Gastroesophageal sphincter (tissue), 4 donors: ENCODE measurements around the gene JPH4. TPM values are rescaled to one million over a fixed set of nuclear protein-coding genes. Genes with fewer than 3 reads are reported as not detected.

Source experiments
- ATAC-seq: fragments of 150-250 bp; one replicate; pipeline ENCODE4 v1.9.1; 2016; ENCODE audit warnings: mild to moderate bottlenecking, moderate library complexity
- H3K27ac ChIP-seq, 4 donors: fragments of 200-600 bp; sonication (generic) in 3 of 4; 1 replicate in 3 of 4; 2 replicates in 1 of 4; pipeline ENCODE4 v1.5.1; 2016 to 2019
- H3K27me3 ChIP-seq: fragments of 200-600 bp; sonication (generic); one replicate; pipeline ENCODE4 v1.5.1; 2019
- H3K36me3 ChIP-seq, 2 donors: fragments of 200-600 bp; sonication (generic); one replicate each; pipeline ENCODE4 v1.5.1; 2019; ENCODE audit warnings: control low read depth in 1 of 2
- H3K4me1 ChIP-seq, 3 donors: fragments of 200-600 bp; sonication (generic); 1 replicate in 2 of 3; 2 replicates in 1 of 3; pipeline ENCODE4 v1.5.1; 2016 to 2019; ENCODE audit warnings: control low read depth in 2 of 3
- H3K4me3 ChIP-seq, 2 donors: fragments of 200-600 bp; sonication (generic); one replicate each; pipeline ENCODE4 v1.5.1; 2019; ENCODE audit warnings: mild to moderate bottlenecking in 1 of 2, moderate library complexity in 1 of 2
- H3K9me3 ChIP-seq, 3 donors: fragments of 200-600 bp; sonication (generic); one replicate each; pipeline ENCODE4 v1.5.1; 2017 to 2019; ENCODE audit warnings: control low read depth in 2 of 3
- CTCF ChIP-seq, 4 experiments: fragments of 200-600 bp in 2 of 4; fragments of 450-650 bp in 2 of 4; sonication (generic) in 1 of 4; IDR thresholded peaks; one replicate each; pipeline ENCODE4 v1.5.1; 2017 to 2019; ENCODE audit warnings: antibody characterized with exemption in 4 of 4, mild to moderate bottlenecking in 2 of 4, moderate library complexity in 2 of 4
- EP300 ChIP-seq: sonication (generic); formaldehyde crosslinking; IDR thresholded peaks from one replicate; pipeline ENCODE4 v1.6.1; 2017; ENCODE audit warnings: antibody characterized with exemption, mild to moderate bottlenecking
- POLR2A ChIP-seq, 2 donors: fragments of 450-650 bp; IDR thresholded peaks; one replicate each; pipeline ENCODE4 v1.6.1; 2017; ENCODE audit warnings: antibody characterized with exemption in 2 of 2, mild to moderate bottlenecking in 2 of 2, moderate library complexity in 1 of 2
- POLR2AphosphoS5 ChIP-seq: sonication (generic); formaldehyde crosslinking; IDR thresholded peaks from one replicate; pipeline ENCODE4 v1.6.1; 2017; ENCODE audit warnings: antibody characterized with exemption
- WGBS, 2 donors: methylation state at CpG; one replicate each; pipeline ENCODE4 v1.1.5; 2018; ENCODE audit warnings: low coverage in 1 of 2; 5-methylcytosine and 5-hydroxymethylcytosine counted together
- total RNA-seq, 4 donors: library from RNA; depleted of rRNA; stranded (reverse); fragments of >200 nt; gene quantifications; one replicate each; pipeline ENCODE4 v1.1.0, GENCODE V29; 2016

The JPH4 gene
- total RNA-seq, 4 donors from 2014 or later: 0.78 to 2.7 (median 1.5) TPM

GRCh38 chr14:23559926-23560520 is 18.6 kb downstream of the JPH4 start:
- 71% methylated on average over 1 to 3 of the region's 3 CpGs for WGBS, 2 donors
- H3K4me3 ChIP-seq: no peak overlapping the region
- TF ChIP-seq CTCF (IDR thresholded peaks at IDR 0.05) (no peak), POLR2A (IDR thresholded peaks at IDR 0.05) (no peak), EP300 (no peak)
- peaks cover 0 to 54% of the 10 kb centered on the region in 2 donors for H3K36me3 ChIP-seq
- no peaks in the 10 kb centered on the region for H3K27me3 ChIP-seq
- no peak for ATAC-seq
- peaks cover 0 to 45% (median 17%) of the 10 kb centered on the region in 3 donors for H3K4me1 ChIP-seq
- H3K9me3 ChIP-seq: no peaks in the 10 kb centered on the region
- H3K27ac ChIP-seq: no peak overlapping the region

GRCh38 chr14:23559010-23559925 is 19.3 kb downstream of the JPH4 start:
- H3K4me3 ChIP-seq: no peak overlapping the region
- H3K4me1 ChIP-seq: peaks cover 0 to 48% (median 18%) of the 10 kb centered on the region in 3 donors
- H3K36me3 ChIP-seq: peaks cover 0 to 54% of the 10 kb centered on the region in 2 donors
- WGBS, 2 donors: 60 to 62% methylated on average over 6 to 11 of the region's 21 CpGs
- ATAC-seq: no peak
- no peaks in the 10 kb centered on the region for H3K27me3 ChIP-seq
- H3K9me3 ChIP-seq: no peaks in the 10 kb centered on the region
- TF ChIP-seq CTCF (IDR thresholded peaks at IDR 0.05): peak in 3 of 4 experiments; percentile 61 to 84 (median 62)
- TF ChIP-seq EP300: no peak
- peak overlapping the region in 1 of 4 donors; percentile 8 for H3K27ac ChIP-seq

- Histone ChIP-seq H3K9me3 (no peaks in the 10 kb centered on the region), H3K4me1 (peaks cover 0 to 47% (median 18%) of the 10 kb centered on the region in 3 donors), H3K36me3 (peaks cover 0 to 51% of the 10 kb centered on the region in 2 donors), H3K27ac (no peak overlapping the region), H3K4me3 (no peak overlapping the region), H3K27me3 (no peaks in the 10 kb centered on the region)
- WGBS, 2 donors: 76 to 82% methylated on average over 3 to 6 of the region's 10 CpGs
- ATAC-seq: no peak
- TF ChIP-seq EP300 (no peak), POLR2A (IDR thresholded peaks at IDR 0.05) (no peak), CTCF (IDR thresholded peaks at IDR 0.05) (no peak), POLR2AphosphoS5 (no peak)
Measured at GRCh38 chr14:23558346-23559009, 20.1 kb downstream of the JPH4 start.

- Histone ChIP-seq H3K36me3 (peaks cover 0 to 47% of the 10 kb centered on the region in 2 donors), H3K4me3 (no peak overlapping the region), H3K27me3 (no peaks in the 10 kb centered on the region), H3K27ac (no peak overlapping the region), H3K9me3 (no peaks in the 10 kb centered on the region), H3K4me1 (peaks cover 0 to 42% (median 18%) of the 10 kb centered on the region in 3 donors)
- no peak for TF ChIP-seq EP300
- no peak for TF ChIP-seq CTCF (IDR thresholded peaks at IDR 0.05)
- no peak for TF ChIP-seq POLR2A (IDR thresholded peaks at IDR 0.05)
- no peak for TF ChIP-seq POLR2AphosphoS5
- no peak for ATAC-seq
- WGBS, 2 donors: 88% methylated on average over 1 of the region's 1 CpG; no CpG with 5 or more reads in 1 of the 2 donors
Measured at GRCh38 chr14:23557946-23558345, 20.6 kb downstream of the JPH4 start.
